Measurements from ENCODE around the gene FBLN7. TPM values are rescaled to one million over a fixed set of nuclear protein-coding genes. Genes with fewer than 3 reads are reported as not detected.

Gene FBLN7
- total RNA-seq, 1 donor from 2014 or later, result 1.6 TPM

DNA sequence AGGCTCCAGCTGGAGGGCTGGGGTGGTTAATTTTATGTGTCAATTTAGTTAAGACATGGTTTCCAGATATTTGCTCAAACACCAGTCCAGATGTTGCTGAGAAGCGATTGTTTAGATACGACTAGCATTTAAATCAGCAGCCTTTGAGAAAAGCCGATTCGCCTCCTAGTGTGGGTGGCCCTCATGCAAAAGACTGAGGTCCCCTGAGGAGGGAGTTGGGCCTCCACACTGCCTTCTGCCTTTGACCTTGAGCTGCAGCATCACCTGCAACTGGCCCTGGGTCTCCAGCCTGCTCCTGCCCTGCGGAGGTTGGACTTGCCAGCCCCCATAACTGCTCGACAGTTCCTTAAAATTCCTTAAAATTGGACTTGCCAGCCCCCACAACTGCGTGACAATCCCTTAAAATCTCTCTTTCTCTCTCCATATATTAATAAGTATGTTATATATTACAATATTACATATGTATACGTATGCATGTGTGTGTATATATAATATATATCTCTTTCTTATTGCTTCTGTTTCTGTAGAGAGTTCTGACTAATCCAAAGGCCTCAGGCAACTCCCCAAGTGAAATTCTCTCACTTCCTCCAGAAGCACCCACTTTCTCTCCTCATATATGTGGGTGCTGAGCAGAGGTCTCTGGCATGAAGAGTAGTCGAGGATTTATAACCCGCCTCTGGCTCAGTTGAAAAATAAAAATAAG is 14.4 kb downstream of the FBLN7 start:
- no peak overlapping the region for H3K4me3 ChIP-seq (ENCODE audit: low read depth, low read length)
- TF ChIP-seq, protein P1, sequence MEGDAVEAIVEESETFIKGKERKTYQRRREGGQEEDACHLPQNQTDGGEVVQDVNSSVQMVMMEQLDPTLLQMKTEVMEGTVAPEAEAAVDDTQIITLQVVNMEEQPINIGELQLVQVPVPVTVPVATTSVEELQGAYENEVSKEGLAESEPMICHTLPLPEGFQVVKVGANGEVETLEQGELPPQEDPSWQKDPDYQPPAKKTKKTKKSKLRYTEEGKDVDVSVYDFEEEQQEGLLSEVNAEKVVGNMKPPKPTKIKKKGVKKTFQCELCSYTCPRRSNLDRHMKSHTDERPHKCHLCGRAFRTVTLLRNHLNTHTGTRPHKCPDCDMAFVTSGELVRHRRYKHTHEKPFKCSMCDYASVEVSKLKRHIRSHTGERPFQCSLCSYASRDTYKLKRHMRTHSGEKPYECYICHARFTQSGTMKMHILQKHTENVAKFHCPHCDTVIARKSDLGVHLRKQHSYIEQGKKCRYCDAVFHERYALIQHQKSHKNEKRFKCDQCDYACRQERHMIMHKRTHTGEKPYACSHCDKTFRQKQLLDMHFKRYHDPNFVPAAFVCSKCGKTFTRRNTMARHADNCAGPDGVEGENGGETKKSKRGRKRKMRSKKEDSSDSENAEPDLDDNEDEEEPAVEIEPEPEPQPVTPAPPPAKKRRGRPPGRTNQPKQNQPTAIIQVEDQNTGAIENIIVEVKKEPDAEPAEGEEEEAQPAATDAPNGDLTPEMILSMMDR (conservative IDR thresholded peaks at IDR 0.05; ENCODE audit: low read depth, low read length), result no peak
- no peak for DNase-seq (ENCODE audit: low read depth)

DNA sequence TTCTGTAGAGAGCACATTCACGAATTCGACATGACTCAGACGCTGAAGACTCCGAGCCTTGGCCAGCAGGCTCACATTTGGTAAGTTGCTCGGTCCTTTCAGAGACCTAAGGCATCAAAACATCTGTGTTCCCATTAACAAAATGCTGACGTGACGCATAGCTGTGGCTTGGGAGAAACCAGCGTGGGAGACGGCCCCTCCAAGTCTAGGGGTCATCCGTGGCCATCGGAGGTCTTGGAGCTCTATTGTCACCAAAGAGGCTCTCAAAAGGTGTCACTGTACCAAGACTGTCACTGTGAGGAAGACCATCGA is 14.9 kb downstream of the FBLN7 start:
- no peak overlapping the region for H3K4me3 ChIP-seq (ENCODE audit: low read depth, low read length)
- no peak for DNase-seq (ENCODE audit: low read depth)
- TF ChIP-seq, protein P1 (conservative IDR thresholded peaks at IDR 0.05; ENCODE audit: low read depth, low read length), result no peak

DNA sequence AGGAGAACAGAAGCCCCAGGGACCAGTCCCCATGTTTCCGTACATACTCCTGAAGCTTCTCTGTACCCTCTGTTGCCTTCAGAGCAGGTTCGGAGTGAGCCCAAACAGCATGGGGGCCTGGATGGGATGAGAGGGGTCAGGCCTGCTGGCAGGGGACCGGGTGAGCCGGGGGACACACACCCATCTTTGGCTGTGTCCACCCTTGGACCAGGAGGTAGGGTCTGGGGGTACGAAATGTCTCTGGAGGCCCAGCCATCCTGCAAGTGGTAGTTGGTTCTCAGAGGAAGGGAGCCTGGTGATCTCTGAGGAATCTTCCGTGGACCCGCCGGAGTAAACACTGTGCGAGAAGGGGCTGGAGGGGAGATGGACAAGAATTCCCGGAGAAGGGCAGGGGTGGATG is 15.3 kb downstream of the FBLN7 start:
- no peak overlapping the region for H3K4me3 ChIP-seq (ENCODE audit: low read depth, low read length)
- DNase-seq (ENCODE audit: low read depth), result no peak
- TF ChIP-seq, protein P1 (conservative IDR thresholded peaks at IDR 0.05; ENCODE audit: low read depth, low read length), result no peak

DNA sequence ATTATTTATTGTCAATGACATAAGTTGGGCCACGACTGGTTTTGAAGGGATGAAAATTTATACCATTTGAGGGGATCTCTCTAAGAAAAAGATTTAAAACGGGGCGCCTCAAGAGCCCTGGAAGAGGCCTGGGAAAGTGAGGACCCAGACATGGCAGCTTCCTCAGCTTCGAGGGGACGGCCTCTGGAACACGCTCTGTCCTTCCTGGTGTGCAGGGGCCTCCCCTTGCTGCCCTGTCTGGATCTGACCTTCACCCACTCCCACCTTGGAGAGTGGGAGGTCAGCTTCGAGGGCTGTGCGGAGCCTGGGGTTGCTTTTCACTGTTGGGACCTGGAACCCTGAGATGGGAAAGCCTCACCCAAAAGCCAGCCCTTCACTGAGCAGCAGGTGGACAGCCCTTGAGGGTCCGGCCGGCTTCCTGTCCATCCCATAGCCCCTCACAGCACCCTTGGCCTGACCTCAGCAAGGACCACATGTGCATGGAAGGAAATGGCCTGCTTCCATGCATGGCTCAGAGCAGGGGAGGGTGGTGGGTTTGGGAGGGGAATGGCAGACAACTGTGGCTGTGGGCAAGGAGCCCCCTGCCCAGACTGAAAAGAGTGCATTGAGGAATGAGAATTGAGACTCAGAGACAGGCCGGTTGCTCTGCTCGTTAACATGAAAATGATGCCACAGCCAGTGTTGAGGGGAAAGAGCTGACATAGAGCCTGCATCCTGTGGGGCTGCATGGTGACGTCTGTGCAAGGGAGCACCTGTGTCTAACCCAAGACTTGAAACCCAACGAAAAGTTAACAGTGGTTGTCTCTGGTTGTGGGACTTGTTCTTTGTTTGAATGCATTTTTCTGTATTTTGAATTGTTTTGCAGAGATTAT is 16.3 kb downstream of the FBLN7 start:
- TF ChIP-seq, protein P1 (conservative IDR thresholded peaks at IDR 0.05; ENCODE audit: low read depth, low read length), result no peak
- no peak for DNase-seq (ENCODE audit: low read depth)
- no peak overlapping the region for H3K4me3 ChIP-seq (ENCODE audit: low read depth, low read length)

DNA sequence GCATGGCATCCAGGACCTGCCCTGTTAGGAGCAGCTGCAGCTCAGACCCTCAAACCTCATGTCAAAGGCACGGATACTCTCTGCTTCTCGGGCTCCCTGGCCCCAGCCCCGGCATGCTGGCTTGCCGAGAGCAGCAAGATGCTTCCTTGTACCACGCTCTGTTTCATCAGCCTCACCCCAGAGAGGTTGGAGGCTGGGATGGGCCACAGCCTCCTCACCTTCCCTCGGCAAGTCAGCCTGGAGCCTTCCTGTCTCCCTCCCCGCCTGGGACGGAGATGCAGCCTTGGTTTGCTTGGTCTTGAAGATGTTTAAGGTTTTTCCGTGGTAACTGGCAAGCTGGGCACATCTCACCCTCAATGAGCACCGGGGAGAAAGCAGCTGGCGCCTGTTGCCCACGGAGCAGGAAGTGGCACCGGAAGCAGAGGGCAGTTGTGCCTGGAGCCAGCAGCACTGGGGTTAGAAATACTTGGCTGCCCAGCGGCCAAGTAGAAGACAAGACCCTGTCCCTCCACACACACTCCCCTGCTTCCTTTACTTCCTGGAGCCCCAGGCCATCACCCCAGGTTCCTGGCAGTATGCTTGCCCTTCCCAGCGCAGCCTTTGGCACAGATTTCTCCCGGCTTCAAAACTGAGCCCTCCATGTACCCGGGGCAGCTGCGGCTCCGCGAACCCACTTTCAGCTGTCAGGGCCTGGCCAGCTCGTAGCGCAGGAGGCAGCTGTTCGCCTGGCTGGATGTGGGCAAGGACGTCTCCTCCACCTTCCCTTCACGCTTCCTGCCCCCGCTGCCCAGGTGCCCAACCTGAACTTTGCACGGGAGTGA is 17.4 kb downstream of the FBLN7 start:
- no peak overlapping the region for H3K4me3 ChIP-seq (ENCODE audit: low read depth, low read length)
- DNase-seq (ENCODE audit: low read depth), result no peak
- TF ChIP-seq, protein P1 (conservative IDR thresholded peaks at IDR 0.05; ENCODE audit: low read depth, low read length), result no peak

DNA sequence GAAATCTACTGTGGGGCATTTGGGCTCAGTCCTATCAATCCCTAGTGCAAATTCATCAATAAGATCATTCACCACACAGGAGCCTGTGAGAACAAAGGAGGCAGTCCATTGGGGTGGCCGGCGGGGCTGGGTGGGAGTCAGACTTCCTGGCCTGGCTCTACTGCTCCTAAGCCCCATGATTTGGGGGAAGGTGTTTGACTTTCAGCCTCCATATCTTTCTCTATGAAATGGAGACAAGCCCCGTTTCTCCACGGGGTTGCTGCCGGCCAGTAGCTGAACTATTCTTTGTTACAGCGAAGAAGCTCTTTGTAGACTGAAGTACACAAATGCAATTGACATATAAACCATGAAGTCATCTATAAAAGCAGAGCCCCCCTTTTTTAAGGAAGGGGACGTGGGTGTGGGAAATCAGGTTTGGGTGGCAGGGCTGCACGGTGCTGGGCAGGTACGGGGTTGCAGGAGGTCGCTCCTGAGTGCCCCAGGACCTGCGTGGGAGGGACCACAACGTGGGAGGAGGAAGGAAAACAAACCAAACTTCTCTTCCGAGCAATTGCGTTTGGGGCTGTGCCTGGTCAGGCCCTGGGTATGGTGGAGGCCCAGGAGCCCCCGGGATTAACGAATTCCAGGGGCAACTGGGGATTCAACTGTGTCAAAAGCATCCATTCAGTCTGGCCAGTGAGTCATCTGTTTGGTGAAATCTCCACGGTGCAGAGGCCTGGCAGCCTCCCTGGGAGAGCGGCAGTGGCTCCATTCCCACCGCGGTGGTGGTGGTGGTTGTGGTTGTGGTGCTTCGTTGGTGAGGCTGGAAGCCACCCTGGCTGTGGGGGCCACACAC is 18.2 kb downstream of the FBLN7 start:
- TF ChIP-seq, protein P1 (conservative IDR thresholded peaks at IDR 0.05; ENCODE audit: low read depth, low read length), result no peak
- no peak overlapping the region for H3K4me3 ChIP-seq (ENCODE audit: low read depth, low read length)
- DNase-seq (ENCODE audit: low read depth), result no peak
